NCI-H446 (cell line): ENCODE results near the gene STX17.
"Not testable (repeated sequence)": the region's sequence is repeated elsewhere in the genome, so short reads cannot be mapped to it uniquely, and the experiment has no call there.

ENCODE experiments used
- DNase-seq, 2 experiments: peaks; one replicate each; lab custom pipeline; 2025; lab: John Stamatoyannopoulos, UW

The STX17 gene

GRCh38 chr9:99906403-99907207 lies at the start of gene STX17:
TSS of gene STX17 (plus strand) at chr9:99906654. CDS start at chr9:99915240, 8,586 bp downstream.
- DNase-seq, result peak in 1 of 2 experiments; percentile 64

- DNase-seq, result not testable (repeated sequence)
These were observed 48.9 kb upstream of the STX17 start for GRCh38 chr9:99857576-99857975.

- DNase-seq, result no peak
These were observed 48.4 kb upstream of the STX17 start for GRCh38 chr9:99858087-99858486.

- DNase-seq, result peak; percentile 62 to 76
These were observed 47.0 kb upstream of the STX17 start for GRCh38 chr9:99859243-99859980.

- DNase-seq, result peak in 1 of 2 experiments; percentile 36
These were observed 46.2 kb upstream of the STX17 start for GRCh38 chr9:99860266-99860665.

- DNase-seq, result no peak
These were observed 42.5 kb upstream of the STX17 start for GRCh38 chr9:99863955-99864354.

GRCh38 chr9:99866398-99866797 lies 40.1 kb upstream of the STX17 start:
- DNase-seq, result no peak

GRCh38 chr9:99867536-99867935 lies 38.9 kb upstream of the STX17 start:
- DNase-seq, result no peak

- no peak for DNase-seq
These were observed 38.5 kb upstream of the STX17 start for GRCh38 chr9:99867968-99868367.

- no peak for DNase-seq
These were observed 37.6 kb upstream of the STX17 start for GRCh38 chr9:99868845-99869244.

GRCh38 chr9:99870126-99870525 lies 36.3 kb upstream of the STX17 start:
- DNase-seq, result no peak

GRCh38 chr9:99873531-99873930 lies 32.9 kb upstream of the STX17 start:
- DNase-seq, result no peak

- no peak for DNase-seq
These were observed 32.4 kb upstream of the STX17 start for GRCh38 chr9:99873943-99874584.

GRCh38 chr9:99876190-99876589 lies 30.3 kb upstream of the STX17 start:
- no peak for DNase-seq

GRCh38 chr9:99878651-99879050 lies 27.8 kb upstream of the STX17 start:
- no peak for DNase-seq

- DNase-seq, result no peak
These were observed 24.7 kb upstream of the STX17 start for GRCh38 chr9:99881769-99882168.

- DNase-seq, result no peak
These were observed 20.7 kb upstream of the STX17 start for GRCh38 chr9:99885747-99886146.

- DNase-seq, result no peak
These were observed 17.3 kb upstream of the STX17 start for GRCh38 chr9:99889120-99889519.

GRCh38 chr9:99894826-99895225 lies 11.6 kb upstream of the STX17 start:
- no peak for DNase-seq

GRCh38 chr9:99895510-99895909 lies 10.9 kb upstream of the STX17 start:
- no peak for DNase-seq

- no peak for DNase-seq
These were observed 10.3 kb upstream of the STX17 start for GRCh38 chr9:99896119-99896518.

GRCh38 chr9:99903393-99903792 lies 3.1 kb upstream of the STX17 start:
- DNase-seq, result no peak
